Mucosa of stomach (tissue), 1 donor: ENCODE measurements around the gene DEDD.
A peak's percentile ranks its signal among the peaks of the same experiment; 100 is the strongest.
"Not testable (repeated sequence)": the region's sequence is repeated elsewhere in the genome, so short reads cannot be mapped to it uniquely, and the experiment has no call there.

Experiments
- H3K27me3 ChIP-seq: one replicate; pipeline ENCODE4 v1.7.0; 2013; ENCODE audit warnings: mild to moderate bottlenecking, low read length; ENCODE audit not compliant: control insufficient read depth, insufficient read depth
- H3K36me3 ChIP-seq: one replicate; pipeline ENCODE4 v1.7.0; 2013; ENCODE audit warnings: low read length; ENCODE audit not compliant: control insufficient read depth, insufficient read depth
- H3K4me1 ChIP-seq: one replicate; pipeline ENCODE4 v1.7.0; 2013; ENCODE audit warnings: mild to moderate bottlenecking, low read length; ENCODE audit not compliant: control insufficient read depth, insufficient read depth
- H3K4me3 ChIP-seq: one replicate; pipeline ENCODE4 v1.7.0; 2013; ENCODE audit warnings: low read length
- H3K9ac ChIP-seq: one replicate; pipeline ENCODE4 v1.7.0; 2013; ENCODE audit warnings: mild to moderate bottlenecking, low read length, moderate library complexity
- H3K9me3 ChIP-seq: one replicate; pipeline ENCODE4 v1.7.0; 2013; ENCODE audit warnings: mild to moderate bottlenecking, low read length, moderate library complexity; ENCODE audit not compliant: control insufficient read depth
- donor health status: Pancreatic carcinoma.

DEDD gene

DNA sequence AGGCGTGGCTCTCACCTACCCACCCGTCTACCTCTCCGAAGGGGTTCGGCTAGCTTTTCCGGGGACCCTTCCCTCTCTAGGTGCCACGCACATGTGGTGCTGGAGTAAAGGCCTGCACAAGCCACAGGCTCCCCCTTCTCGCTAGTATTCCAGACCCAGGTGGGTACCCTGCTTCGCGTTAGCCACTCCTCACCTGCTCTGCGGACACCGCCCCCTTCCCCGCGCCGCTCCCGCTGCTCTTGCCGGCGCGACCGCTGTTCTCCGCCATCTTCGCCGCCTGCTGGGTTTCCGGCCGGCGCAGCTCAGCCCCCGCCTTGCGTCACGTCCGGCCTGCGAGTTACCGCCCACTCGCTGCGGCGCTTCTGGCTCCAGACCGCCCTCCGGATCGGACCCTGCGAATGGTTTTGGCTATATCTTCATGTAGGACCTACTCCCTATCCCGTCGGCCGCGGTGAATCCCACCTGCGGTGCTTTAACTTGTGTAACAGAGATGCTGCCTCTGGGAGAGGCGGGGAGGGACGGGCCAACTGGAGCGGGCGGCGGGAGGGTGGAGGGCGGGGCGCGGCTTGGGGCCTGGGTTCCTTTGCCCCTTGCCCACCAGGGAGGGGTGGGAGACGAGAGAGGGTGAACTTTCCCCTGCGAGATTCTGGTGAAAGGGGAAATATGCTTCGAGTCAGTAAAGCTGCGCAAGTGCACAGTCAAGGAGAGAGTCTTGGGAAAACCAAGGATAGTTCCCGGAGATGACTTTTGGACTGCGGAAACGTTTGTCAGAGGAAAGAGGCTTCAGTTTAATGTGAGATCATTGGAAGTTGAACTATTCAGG, 14.5 kb downstream of the DEDD start, which contains the start of the genes NIT1 and PFDN2:
NIT1 (plus strand) TSS at position 347 of the 823 bp plus-strand sequence; CDS start at position 419, 72 bp downstream.
PFDN2 (minus strand) TSS at position 279 of the 823 bp plus-strand sequence; CDS start at position 268, 11 bp downstream.
- no peaks in the 10 kb centered on the region for H3K27me3 ChIP-seq
- H3K4me1 ChIP-seq: peaks cover 26% of the 10 kb centered on the region
- peak within 1 kb of the TSS; percentile 92 for H3K4me3 ChIP-seq
- H3K9me3 ChIP-seq: no peaks in the 10 kb centered on the region
- H3K36me3 ChIP-seq: no peaks in the 10 kb centered on the region
- peak within 1 kb of the TSS; percentile 91 for H3K9ac ChIP-seq

DNA sequence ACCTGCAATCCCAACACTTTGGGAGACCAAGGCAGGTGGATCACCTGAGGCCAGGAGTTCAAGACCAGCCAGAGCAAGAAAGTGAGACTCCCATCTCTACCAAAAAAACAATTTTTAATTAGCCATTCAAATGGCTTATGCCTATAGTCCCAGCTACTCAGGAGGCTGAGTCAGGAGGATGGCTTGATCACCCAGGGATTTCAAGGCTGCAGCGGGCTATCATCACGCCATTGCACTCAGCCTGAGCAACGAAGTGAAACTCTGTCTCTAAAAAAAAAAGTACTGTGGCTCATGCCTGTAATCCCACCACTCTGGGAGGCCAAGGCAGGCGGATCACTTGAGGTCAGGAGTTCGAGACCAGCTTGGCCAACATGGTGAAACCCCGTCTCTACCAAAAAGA, 16.5 kb downstream of the DEDD start:
- H3K27me3 ChIP-seq, H3K36me3 ChIP-seq, H3K9me3 ChIP-seq, H3K4me3 ChIP-seq, H3K9ac ChIP-seq: not testable (repeated sequence)
- H3K4me1 ChIP-seq: peaks cover 26% of the 10 kb centered on the region

DNA sequence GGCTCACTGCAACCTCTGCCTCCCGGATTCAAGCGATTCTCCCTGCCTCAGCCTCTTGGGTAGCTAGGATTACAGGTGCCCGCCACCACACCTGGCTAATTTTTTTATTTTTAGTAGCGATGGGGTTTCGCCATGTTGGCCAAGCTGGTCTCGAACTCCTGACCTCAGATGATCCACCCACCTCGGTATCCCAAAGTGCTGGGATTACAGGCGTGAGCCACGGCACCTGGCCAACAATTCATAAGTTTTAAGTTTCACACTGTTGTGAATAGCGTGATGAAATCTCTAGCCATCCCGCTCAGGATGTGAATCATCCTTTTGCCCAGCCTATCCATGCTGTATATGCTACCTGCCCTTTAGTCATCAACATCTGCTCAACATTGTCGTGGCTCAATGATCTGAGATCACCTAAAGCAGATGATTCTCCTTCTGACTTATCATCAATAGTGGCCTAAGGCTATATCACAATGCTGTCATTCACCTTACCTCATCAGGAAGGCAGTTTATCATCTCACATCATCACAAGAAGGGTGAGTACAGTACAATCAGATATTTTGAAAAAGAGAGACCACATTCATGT, 17.2 kb downstream of the DEDD start:
- Histone ChIP-seq H3K4me1 (peaks cover 26% of the 10 kb centered on the region), H3K27me3 (no peaks in the 10 kb centered on the region), H3K9me3 (no peaks in the 10 kb centered on the region), H3K36me3 (no peaks in the 10 kb centered on the region), H3K9ac (no peak overlapping the region), H3K4me3 (no peak overlapping the region)

- H3K9ac ChIP-seq: no peak overlapping the region
- no peaks in the 10 kb centered on the region for H3K27me3 ChIP-seq
- no peaks in the 10 kb centered on the region for H3K36me3 ChIP-seq
- H3K4me1 ChIP-seq: peaks cover 21% of the 10 kb centered on the region
- no peak overlapping the region for H3K4me3 ChIP-seq
- H3K9me3 ChIP-seq: no peaks in the 10 kb centered on the region
Measured at GRCh38 chr1:161114556-161114955, 17.9 kb downstream of the DEDD start.

GRCh38 chr1:161113915-161114314, 18.6 kb downstream of the DEDD start:
- no peak overlapping the region for H3K4me3 ChIP-seq
- H3K4me1 ChIP-seq: peaks cover 15% of the 10 kb centered on the region
- no peaks in the 10 kb centered on the region for H3K27me3 ChIP-seq
- H3K36me3 ChIP-seq: no peaks in the 10 kb centered on the region
- H3K9ac ChIP-seq: no peak overlapping the region
- no peaks in the 10 kb centered on the region for H3K9me3 ChIP-seq

DNA sequence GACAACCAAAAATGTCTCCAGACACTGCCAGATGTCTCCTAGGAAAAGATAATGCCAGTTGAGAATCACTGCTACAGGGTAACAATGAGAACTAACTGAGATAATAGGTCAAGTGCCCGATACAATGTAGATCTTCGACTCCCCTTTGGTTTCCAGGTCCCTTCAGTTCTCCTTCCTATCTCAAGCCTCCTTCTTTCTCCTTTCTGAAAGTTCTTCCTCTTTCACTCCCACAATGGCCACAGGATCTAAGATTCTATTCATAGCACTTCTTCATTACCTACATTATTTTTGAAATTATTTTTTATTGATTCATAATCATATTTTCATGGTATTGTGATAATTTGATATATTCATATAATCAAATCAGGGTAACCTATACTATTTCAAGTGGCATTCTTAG, 20.9 kb downstream of the DEDD start:
- Histone ChIP-seq H3K4me3 (no peak overlapping the region), H3K9me3 (no peaks in the 10 kb centered on the region), H3K36me3 (no peaks in the 10 kb centered on the region), H3K4me1 (peaks cover 1% of the 10 kb centered on the region), H3K27me3 (no peaks in the 10 kb centered on the region), H3K9ac (no peak overlapping the region)

- no peaks in the 10 kb centered on the region for H3K36me3 ChIP-seq
- no peaks in the 10 kb centered on the region for H3K27me3 ChIP-seq
- no peak overlapping the region for H3K4me3 ChIP-seq
- H3K9me3 ChIP-seq: no peaks in the 10 kb centered on the region
- H3K4me1 ChIP-seq: no peaks in the 10 kb centered on the region
- no peak overlapping the region for H3K9ac ChIP-seq
Measured at GRCh38 chr1:161111117-161111516, 21.4 kb downstream of the DEDD start.

DNA sequence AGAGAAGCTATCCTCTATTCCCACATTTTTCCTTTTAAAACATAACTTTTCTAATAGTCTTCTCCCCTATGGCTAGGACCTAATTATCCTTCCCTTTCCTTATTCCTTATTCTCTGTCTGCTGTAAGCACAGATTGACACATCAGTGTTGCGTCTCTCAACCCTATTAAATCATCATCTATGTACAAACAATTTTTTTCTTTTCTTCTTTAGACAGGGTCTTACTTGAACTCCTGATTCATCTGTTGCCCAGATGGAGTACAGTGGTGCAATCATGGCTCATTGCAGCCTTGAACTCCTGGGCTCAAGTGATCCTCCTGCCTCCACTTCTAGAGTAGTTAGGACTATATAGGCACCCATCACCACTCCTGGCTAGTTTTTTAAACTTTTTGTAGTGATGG, 26.0 kb downstream of the DEDD start:
- H3K4me1 ChIP-seq: no peaks in the 10 kb centered on the region
- H3K9me3 ChIP-seq: no peaks in the 10 kb centered on the region
- peaks cover 8% of the 10 kb centered on the region for H3K36me3 ChIP-seq
- H3K27me3 ChIP-seq: no peaks in the 10 kb centered on the region
- H3K9ac ChIP-seq: no peak overlapping the region
- H3K4me3 ChIP-seq: no peak overlapping the region

DNA sequence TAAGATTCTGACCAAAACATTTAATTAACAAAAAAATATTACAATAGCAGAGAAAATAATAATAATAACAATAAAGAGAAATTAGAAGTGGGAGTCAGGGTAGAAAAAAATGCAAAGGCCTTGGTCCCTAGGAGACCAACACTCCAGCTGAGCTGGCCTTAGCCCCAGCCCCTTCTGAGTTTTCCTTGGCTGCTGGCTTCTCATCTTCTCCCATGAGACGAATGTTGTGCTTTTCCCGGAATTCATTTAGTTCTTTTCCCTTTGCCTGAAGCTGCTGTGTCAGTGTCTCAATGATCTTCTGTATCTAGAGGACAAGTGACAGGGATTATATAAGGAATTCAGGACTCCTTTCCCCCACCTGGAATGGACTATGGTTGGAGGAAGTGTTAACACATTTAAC, 31.9 kb downstream of the DEDD start:
- Histone ChIP-seq H3K27me3 (no peaks in the 10 kb centered on the region), H3K4me3 (no peak overlapping the region), H3K9me3 (no peaks in the 10 kb centered on the region), H3K9ac (no peak overlapping the region), H3K36me3 (peaks cover 8% of the 10 kb centered on the region), H3K4me1 (peaks cover 9% of the 10 kb centered on the region)

- H3K4me1 ChIP-seq: peaks cover 9% of the 10 kb centered on the region
- H3K4me3 ChIP-seq: no peak overlapping the region
- H3K36me3 ChIP-seq: peaks cover 8% of the 10 kb centered on the region
- H3K27me3 ChIP-seq: no peaks in the 10 kb centered on the region
- H3K9ac ChIP-seq: no peak overlapping the region
- H3K9me3 ChIP-seq: no peaks in the 10 kb centered on the region
Measured at GRCh38 chr1:161099090-161099802, 33.2 kb downstream of the DEDD start.

DNA sequence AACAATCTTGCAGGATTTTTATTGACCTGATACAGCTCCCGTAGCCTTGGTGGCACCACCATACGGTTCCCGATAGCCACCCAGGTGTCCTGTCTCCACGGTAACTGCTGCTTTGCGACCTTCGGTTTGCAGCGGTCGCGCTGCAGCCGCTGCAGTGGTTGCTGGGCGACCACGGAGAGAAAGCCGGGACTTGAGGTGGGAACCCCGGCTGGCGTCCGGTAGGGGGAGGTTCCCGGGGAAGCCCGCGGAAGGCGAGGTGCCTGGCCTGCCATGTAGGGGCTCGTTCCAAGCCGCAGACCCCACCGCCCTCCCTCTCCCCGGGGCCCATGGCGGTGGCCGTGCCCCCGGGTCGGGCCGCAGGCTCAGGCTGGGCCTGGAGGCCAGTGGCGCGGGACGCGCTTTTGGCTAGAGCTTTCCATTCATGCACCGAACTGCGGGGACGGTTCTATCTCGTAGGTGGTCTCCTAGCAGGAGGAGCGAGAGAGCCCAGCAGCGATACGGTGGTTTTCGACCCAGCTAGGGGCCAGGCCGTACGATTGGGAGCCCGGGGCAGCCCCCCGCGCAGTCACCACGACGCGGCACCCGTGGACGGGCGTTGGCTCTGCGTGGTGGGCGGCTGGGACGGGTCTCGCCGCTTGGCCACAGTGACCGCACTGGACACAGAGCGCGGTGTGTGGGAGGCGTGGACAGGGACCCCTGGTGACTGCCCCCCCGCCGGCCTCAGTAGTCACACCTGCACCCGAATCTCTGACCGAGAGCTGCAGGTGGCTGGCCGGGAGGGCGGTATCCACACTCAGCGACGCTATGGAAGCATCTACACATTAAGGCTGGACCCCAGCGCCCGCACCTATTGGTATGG, 34.0 kb downstream of the DEDD start, which contains the start of gene KLHDC9:
KLHDC9 (plus strand) TSS at position 152 of the 859 bp plus-strand sequence; CDS start at position 327, 175 bp downstream.
- Histone ChIP-seq H3K9ac (peak within 1 kb of the TSS; percentile 50), H3K4me1 (peaks cover 9% of the 10 kb centered on the region), H3K4me3 (peak within 1 kb of the TSS; percentile 46), H3K27me3 (no peaks in the 10 kb centered on the region), H3K36me3 (peaks cover 8% of the 10 kb centered on the region), H3K9me3 (no peaks in the 10 kb centered on the region)
